ENCODE measurements around the gene INPP5A. TPM values are rescaled to one million over a fixed set of nuclear protein-coding genes. Genes with fewer than 3 reads are reported as not detected.

The INPP5A gene
- total RNA-seq, 1 experiment from 2014 or later, result 44.5 TPM

GRCh38 chr10:132757171-132757570 lies 219.6 kb downstream of the INPP5A start:
- BruUV-seq (replicated peaks), result no TSS peak
- H3K9me3 Mint-ChIP-seq (ENCODE audit: unreplicated experiment), result peaks cover 14% of the 10 kb centered on the region

GRCh38 chr10:132758865-132759264 lies 221.3 kb downstream of the INPP5A start:
- no peak overlapping the region for H3K4me3 ChIP-seq (ENCODE audit: low read depth, low read length)
- no peak for TF ChIP-seq CTCF (IDR thresholded peaks at IDR 0.05; ENCODE audit: insufficient read depth in 1 of 2, low read depth in 1 of 2, low read length in 1 of 2, severe bottlenecking in 1 of 2, unreplicated experiment in 1 of 2)
- Mint-ChIP-seq H3K4me1 (ENCODE audit: low read depth, unreplicated experiment) (no peaks in the 10 kb centered on the region), H3K9me3 (ENCODE audit: unreplicated experiment) (peaks cover 14% of the 10 kb centered on the region), H3K27me3 (ENCODE audit: insufficient read depth, unreplicated experiment) (no peaks in the 10 kb centered on the region), H3K27ac (ENCODE audit: unreplicated experiment) (no peak overlapping the region), H3K36me3 (ENCODE audit: insufficient read depth, unreplicated experiment) (peaks cover 9% of the 10 kb centered on the region), H3K4me3 (ENCODE audit: unreplicated experiment) (no peak overlapping the region)
- CTCF ChIA-PET, result no interaction called here
- POLR2A ChIA-PET, result no interaction called here
- H3K9me3 ChIP-seq, result no peaks in the 10 kb centered on the region
- intact Hi-C loops (cut with micrococcal nuclease; ENCODE audit: unreplicated experiment), result no loop called here
- H3K36me3 ChIP-seq (ENCODE audit: control insufficient read depth, insufficient read depth, low read length), result no peaks in the 10 kb centered on the region; the same call in none of the 2 replicates
- DNase-seq, result no peak
- H3K27me3 ChIP-seq (replicated peaks; ENCODE audit: control insufficient read depth, insufficient read depth, low read length), result no peaks in the 10 kb centered on the region
- no peaks in the 10 kb centered on the region for H3K4me1 ChIP-seq
- no TSS peak for BruUV-seq (replicated peaks)

More at GRCh38 chr10:132757171-132757570, 219.6 kb downstream of the INPP5A start:
- Mint-ChIP-seq H3K36me3 (ENCODE audit: insufficient read depth, unreplicated experiment) (peaks cover 7% of the 10 kb centered on the region), H3K4me1 (ENCODE audit: low read depth, unreplicated experiment) (no peaks in the 10 kb centered on the region), H3K27me3 (ENCODE audit: insufficient read depth, unreplicated experiment) (no peaks in the 10 kb centered on the region), H3K4me3 (ENCODE audit: unreplicated experiment) (no peak overlapping the region), H3K27ac (ENCODE audit: unreplicated experiment) (no peak overlapping the region)
- Histone ChIP-seq H3K4me3 (ENCODE audit: low read depth, low read length) (no peak overlapping the region), H3K36me3 (ENCODE audit: control insufficient read depth, insufficient read depth, low read length) (peaks cover 2% of the 10 kb centered on the region), H3K9me3 (no peaks in the 10 kb centered on the region), H3K27me3 (replicated peaks; ENCODE audit: control insufficient read depth, insufficient read depth, low read length) (no peaks in the 10 kb centered on the region), H3K4me1 (no peaks in the 10 kb centered on the region)
- ChIA-PET CTCF (no interaction called here), POLR2A (no interaction called here)
- intact Hi-C loops (cut with micrococcal nuclease; ENCODE audit: unreplicated experiment), result no loop called here
- no peak for DNase-seq
- no peak for TF ChIP-seq CTCF (IDR thresholded peaks at IDR 0.05; ENCODE audit: insufficient read depth in 1 of 2, low read depth in 1 of 2, low read length in 1 of 2, severe bottlenecking in 1 of 2, unreplicated experiment in 1 of 2)

GRCh38 chr10:132761395-132762060 lies 223.9 kb downstream of the INPP5A start:
- no peak overlapping the region for H3K27ac Mint-ChIP-seq (ENCODE audit: unreplicated experiment)
- Histone ChIP-seq H3K4me3 (ENCODE audit: low read depth, low read length) (no peak overlapping the region), H3K27me3 (replicated peaks; ENCODE audit: control insufficient read depth, insufficient read depth, low read length) (no peaks in the 10 kb centered on the region), H3K4me1 (no peaks in the 10 kb centered on the region), H3K36me3 (ENCODE audit: control insufficient read depth, insufficient read depth, low read length) (no peaks in the 10 kb centered on the region; the same call in 1 of the 2 replicates), H3K9me3 (no peaks in the 10 kb centered on the region)
- POLR2A ChIA-PET, result no interaction called here
- BruUV-seq (replicated peaks), result no TSS peak
- no peak overlapping the region for H3K4me3 Mint-ChIP-seq (ENCODE audit: unreplicated experiment)
- no peak for DNase-seq
- no peaks in the 10 kb centered on the region for H3K4me1 Mint-ChIP-seq (ENCODE audit: low read depth, unreplicated experiment)
- H3K27me3 Mint-ChIP-seq (ENCODE audit: insufficient read depth, unreplicated experiment), result no peaks in the 10 kb centered on the region
- no peak for TF ChIP-seq CTCF (IDR thresholded peaks at IDR 0.05; ENCODE audit: insufficient read depth in 1 of 2, low read depth in 1 of 2, low read length in 1 of 2, severe bottlenecking in 1 of 2, unreplicated experiment in 1 of 2)
- CTCF ChIA-PET, result no interaction called here
- peaks cover 7% of the 10 kb centered on the region for H3K36me3 Mint-ChIP-seq (ENCODE audit: insufficient read depth, unreplicated experiment)
- no peaks in the 10 kb centered on the region for H3K9me3 Mint-ChIP-seq (ENCODE audit: unreplicated experiment)
- intact Hi-C loops (cut with micrococcal nuclease; ENCODE audit: unreplicated experiment), result no loop called here
